ENCODE data around the gene SPN.
"Not testable (repeated sequence)": the region's sequence is repeated elsewhere in the genome, so short reads cannot be mapped to it uniquely, and the experiment has no call there.

- not testable (repeated sequence) for TF ChIP-seq CTCF, EP300 (IDR thresholded peaks at IDR 0.05)
- TF ChIP-seq POLR2A (IDR thresholded peaks at IDR 0.05) = peak; percentile 72
These were observed 49.6 kb upstream of the SPN start for GRCh38 chr16:29613307-29614057.

Measured in ovary (tissue), 3 donors.